Parathyroid adenoma (tissue), 2 donors: ENCODE data around the gene HMX3.

ENCODE experiments used
- H2AFZ ChIP-seq: fragments of 300-600 bp; sonication (generic); one replicate; pipeline ENCODE4 v1.7.0; 2017; ENCODE audit warnings: antibody characterized with exemption, mild to moderate bottlenecking
- H3K27ac ChIP-seq: fragments of 300-600 bp; sonication (generic); one replicate; pipeline ENCODE4 v1.7.0; 2017
- H3K27me3 ChIP-seq: fragments of 300-600 bp; sonication (generic); one replicate; pipeline ENCODE4 v1.7.0; 2017; ENCODE audit warnings: low read length; ENCODE audit not compliant: control insufficient read depth, insufficient read depth
- H3K36me3 ChIP-seq: fragments of 300-600 bp; sonication (generic); one replicate; pipeline ENCODE4 v1.7.0; 2017; ENCODE audit warnings: low read length; ENCODE audit not compliant: control insufficient read depth, insufficient read depth
- H3K4me1 ChIP-seq: fragments of 300-600 bp; sonication (generic); one replicate; pipeline ENCODE4 v1.7.0; 2017; ENCODE audit warnings: control low read depth
- H3K4me2 ChIP-seq: fragments of 300-600 bp; sonication (generic); one replicate; pipeline ENCODE4 v1.7.0; 2017; ENCODE audit warnings: low read length
- H3K4me3 ChIP-seq: fragments of 300-600 bp; sonication (generic); one replicate; pipeline ENCODE4 v1.7.0; 2017; ENCODE audit warnings: low read depth, low read length
- H3K79me2 ChIP-seq: fragments of 300-600 bp; sonication (generic); one replicate; pipeline ENCODE4 v1.7.0; 2017; ENCODE audit warnings: control low read depth
- H3K9ac ChIP-seq: fragments of 300-600 bp; sonication (generic); one replicate; pipeline ENCODE4 v1.7.0; 2017; ENCODE audit warnings: mild to moderate bottlenecking
- H3K9me3 ChIP-seq: fragments of 300-600 bp; sonication (generic); one replicate; pipeline ENCODE4 v1.7.0; 2017; ENCODE audit warnings: low read length; ENCODE audit not compliant: control insufficient read depth
- CTCF ChIP-seq: fragments of 300-600 bp; sonication (generic); IDR thresholded peaks from one replicate; pipeline ENCODE4 v1.7.0; 2017; ENCODE audit warnings: antibody characterized with exemption, mild to moderate bottlenecking
- donor health status: primary hyperparathyroidism.

HMX3 gene

DNA sequence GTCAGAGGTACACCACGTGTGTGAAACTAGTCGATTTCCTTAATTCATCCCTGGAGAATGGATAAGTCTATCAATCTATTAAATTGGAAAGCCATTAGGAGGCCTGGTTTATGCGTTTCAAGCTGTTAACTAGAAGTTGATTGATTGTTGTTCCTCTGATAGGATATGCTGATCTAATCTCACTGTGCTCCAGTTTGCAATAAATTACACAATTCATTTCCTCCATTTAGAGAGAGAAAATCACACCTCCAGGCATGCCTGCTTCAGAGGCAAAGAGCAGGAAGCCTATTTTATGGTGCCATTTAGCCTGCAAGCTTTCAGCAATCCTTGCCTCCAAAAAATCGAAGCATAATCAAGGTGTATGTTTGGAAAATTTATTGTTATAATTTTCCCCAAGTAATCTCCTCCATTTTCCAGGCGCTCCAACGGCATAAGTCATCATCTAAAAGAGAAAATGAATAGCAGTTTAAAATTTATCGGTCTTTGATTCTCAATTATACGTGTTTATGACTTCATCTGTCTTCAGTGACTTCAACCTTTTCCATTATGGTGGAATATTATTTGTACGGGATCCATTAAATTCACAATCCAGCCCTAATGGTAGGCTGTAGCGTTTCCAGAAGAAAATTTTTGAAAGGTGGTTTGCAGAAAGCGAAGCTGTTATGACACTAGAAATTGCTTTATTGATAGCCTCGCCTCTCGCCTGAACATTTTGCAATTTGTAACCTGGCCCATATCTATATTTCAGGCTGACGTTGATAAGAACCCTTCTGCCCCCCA lies 42.9 kb upstream of the HMX3 start:
- no peaks in the 10 kb centered on the region for H3K27me3 ChIP-seq

DNA sequence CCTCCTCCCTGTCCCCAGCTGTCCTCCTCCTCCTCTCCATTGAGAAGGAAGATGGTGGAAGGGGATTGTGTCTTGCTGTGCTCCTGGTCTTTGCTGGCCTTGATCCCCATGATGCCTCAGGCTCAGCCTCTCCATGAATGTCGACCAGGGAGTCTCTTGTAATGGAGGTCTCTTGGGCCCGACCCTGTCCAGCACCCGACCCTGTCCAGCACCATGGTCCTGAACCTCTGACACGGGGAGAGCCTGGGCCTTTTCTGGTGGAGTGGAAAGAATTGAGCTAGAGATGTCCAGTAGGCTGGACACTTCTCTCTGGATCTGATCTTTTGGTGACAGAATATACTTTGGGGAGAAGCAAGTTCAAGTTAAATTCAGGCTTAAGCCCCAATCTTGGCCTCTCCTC lies 42.3 kb upstream of the HMX3 start:
- Histone ChIP-seq H3K79me2 (no peaks in the 10 kb centered on the region), H3K4me2 (no peak overlapping the region), H3K27me3 (no peaks in the 10 kb centered on the region), H3K27ac (no peak overlapping the region), H3K4me3 (no peak overlapping the region), H3K36me3 (no peaks in the 10 kb centered on the region), H2AFZ (no peak overlapping the region), H3K9me3 (no peaks in the 10 kb centered on the region), H3K9ac (no peak overlapping the region), H3K4me1 (no peaks in the 10 kb centered on the region)
- TF ChIP-seq CTCF: no peak

More for the DNA sequence above, 42.9 kb upstream of the HMX3 start:
- no peaks in the 10 kb centered on the region for H3K4me1 ChIP-seq
- no peak overlapping the region for H2AFZ ChIP-seq
- no peak overlapping the region for H3K4me3 ChIP-seq
- TF ChIP-seq CTCF: no peak
- H3K36me3 ChIP-seq: no peaks in the 10 kb centered on the region
- H3K27ac ChIP-seq: no peak overlapping the region
- H3K4me2 ChIP-seq: no peak overlapping the region
- H3K9ac ChIP-seq: no peak overlapping the region
- H3K79me2 ChIP-seq: no peaks in the 10 kb centered on the region
- no peaks in the 10 kb centered on the region for H3K9me3 ChIP-seq

DNA sequence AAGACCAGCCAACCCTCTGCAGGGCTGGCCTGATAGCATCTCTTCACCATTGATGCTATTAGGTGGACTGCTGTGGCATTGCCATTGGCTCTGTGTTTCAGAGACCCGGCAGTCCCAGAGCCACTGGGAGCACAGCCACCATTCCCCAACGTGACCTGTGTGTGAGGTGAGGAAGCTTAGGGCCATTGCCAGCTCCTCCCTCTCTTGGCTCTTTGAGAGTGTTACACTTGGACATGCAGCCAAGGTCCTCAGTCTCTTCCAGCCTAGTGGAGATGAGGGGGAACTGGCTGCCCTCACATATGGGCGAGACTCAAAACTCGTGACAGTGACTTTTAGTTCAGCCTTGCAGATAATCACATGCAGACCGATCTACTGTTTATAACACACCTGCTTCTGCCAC lies 39.3 kb upstream of the HMX3 start:
- H3K9me3 ChIP-seq: no peaks in the 10 kb centered on the region
- no peak for TF ChIP-seq CTCF
- H3K4me1 ChIP-seq: no peaks in the 10 kb centered on the region
- no peaks in the 10 kb centered on the region for H3K36me3 ChIP-seq
- H2AFZ ChIP-seq: no peak overlapping the region
- no peak overlapping the region for H3K27ac ChIP-seq
- H3K27me3 ChIP-seq: no peaks in the 10 kb centered on the region
- no peak overlapping the region for H3K4me3 ChIP-seq
- no peak overlapping the region for H3K9ac ChIP-seq
- H3K4me2 ChIP-seq: no peak overlapping the region
- H3K79me2 ChIP-seq: no peaks in the 10 kb centered on the region

GRCh38 chr10:123097039-123097438 lies 38.7 kb upstream of the HMX3 start:
- no peaks in the 10 kb centered on the region for H3K27me3 ChIP-seq
- H3K4me1 ChIP-seq: no peaks in the 10 kb centered on the region
- no peaks in the 10 kb centered on the region for H3K36me3 ChIP-seq
- H3K4me3 ChIP-seq: no peak overlapping the region
- H3K4me2 ChIP-seq: no peak overlapping the region
- H2AFZ ChIP-seq: no peak overlapping the region
- H3K79me2 ChIP-seq: no peaks in the 10 kb centered on the region
- no peaks in the 10 kb centered on the region for H3K9me3 ChIP-seq
- no peak for TF ChIP-seq CTCF
- no peak overlapping the region for H3K9ac ChIP-seq
- no peak overlapping the region for H3K27ac ChIP-seq
